Esophagus muscularis mucosa (tissue), 4 donors: Measurements from ENCODE around the gene NPAS3. TPM values are rescaled to one million over a fixed set of nuclear protein-coding genes. Genes with fewer than 3 reads are reported as not detected.

Experiments
- DNase-seq: peaks from one replicate; pipeline ENCODE4 v3.0.0-alpha.2; 2017; ENCODE audit errors: extremely low spot score
- H3K27ac ChIP-seq, 4 donors: fragments of 200-600 bp; sonication (generic); replicated peaks in 1 of 4; 1 replicate in 3 of 4; 2 replicates in 1 of 4; pipeline ENCODE4 v1.5.1; 2016 to 2019; ENCODE audit warnings: mild to moderate bottlenecking in 1 of 4
- H3K27me3 ChIP-seq, 4 donors: fragments of 200-600 bp; sonication (generic); one replicate each; pipeline versions ENCODE4 v1.5.1 to v1.6.0; 2016 to 2019
- H3K36me3 ChIP-seq, 4 donors: fragments of 200-600 bp; sonication (generic); one replicate each; pipeline ENCODE4 v1.5.1; 2016 to 2019
- H3K4me1 ChIP-seq, 4 donors: fragments of 200-600 bp; sonication (generic); one replicate each; pipeline ENCODE4 v1.5.1; 2016 to 2019
- H3K4me3 ChIP-seq, 4 donors: fragments of 200-600 bp; sonication (generic); 1 replicate in 2 of 4; 2 replicates in 2 of 4; pipeline ENCODE4 v1.5.1; 2016 to 2019; ENCODE audit warnings: mild to moderate bottlenecking in 4 of 4, moderate library complexity in 1 of 4
- H3K9me3 ChIP-seq, 4 donors: fragments of 200-600 bp; sonication (generic); 1 replicate in 3 of 4; 2 replicates in 1 of 4; pipeline ENCODE4 v1.5.1; 2016 to 2019
- CTCF ChIP-seq, 3 experiments: fragments of 200-600 bp in 2 of 3; fragments of 450-650 bp in 1 of 3; sonication (generic) in 2 of 3; IDR thresholded peaks; one replicate each; pipeline ENCODE4 v1.5.1; 2017 to 2019; ENCODE audit warnings: antibody characterized with exemption in 3 of 3, mild to moderate bottlenecking in 2 of 3, moderate library complexity in 1 of 3
- EP300 ChIP-seq: sonication (generic); formaldehyde crosslinking; IDR thresholded peaks from one replicate; pipeline ENCODE4 v1.6.1; 2017; ENCODE audit warnings: antibody characterized with exemption
- POLR2A ChIP-seq: fragments of 450-650 bp; IDR thresholded peaks from one replicate; pipeline ENCODE4 v1.6.1; 2017; ENCODE audit warnings: antibody characterized with exemption, moderate library complexity, mild to moderate bottlenecking, low read depth
- POLR2AphosphoS5 ChIP-seq, 2 donors: sonication (generic); formaldehyde crosslinking; IDR thresholded peaks; one replicate each; pipeline ENCODE4 v1.6.1; 2017; ENCODE audit warnings: antibody characterized with exemption in 2 of 2
- WGBS: methylation state at CpG from one replicate; pipeline ENCODE4 v1.1.5; 2018; 5-methylcytosine and 5-hydroxymethylcytosine counted together
- intact Hi-C: fragments of 100-400 bp; cut with DNase I; formaldehyde crosslinking; loops from one replicate; pipeline ENCODE4 v1.15.1; 2023
- total RNA-seq, 4 donors: library from RNA; depleted of rRNA; stranded (reverse); fragments of >200 nt; gene quantifications; one replicate each; pipeline versions ENCODE4 v1.1.0 to v1.2.1, GENCODE V29; 2016

NPAS3 gene
- total RNA-seq, 4 donors from 2014 or later, result 3.3 to 7.3 (median 5.8) TPM

DNA sequence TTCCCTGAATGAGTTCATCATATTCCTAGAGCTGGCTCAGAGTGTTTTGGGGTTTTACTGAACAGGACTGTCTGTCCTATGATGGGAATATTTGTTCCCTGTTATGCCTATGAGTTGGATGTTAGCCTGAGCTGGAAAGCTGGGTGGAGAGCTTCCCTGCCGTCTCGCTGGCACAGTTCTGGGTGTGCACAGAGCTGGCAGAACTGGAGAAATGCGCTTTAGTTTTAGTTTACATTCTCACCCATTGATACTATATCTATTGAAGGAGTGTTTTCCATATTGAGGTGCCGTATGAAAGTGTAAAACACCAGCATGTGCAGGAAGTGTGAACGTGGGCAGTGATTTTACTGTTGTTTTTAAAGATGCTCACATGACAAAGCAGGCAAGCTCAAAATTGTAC is 549.9 kb downstream of the NPAS3 start:
- intact Hi-C loops, result no loop called here
- Histone ChIP-seq H3K4me1 (peaks cover 0 to 3% (median 0%) of the 10 kb centered on the region in 4 donors), H3K4me3 (no peak overlapping the region), H3K9me3 (no peaks in the 10 kb centered on the region), H3K27ac (no peak overlapping the region), H3K36me3 (no peaks in the 10 kb centered on the region), H3K27me3 (no peaks in the 10 kb centered on the region)
- DNase-seq, result no peak
- no peak for TF ChIP-seq CTCF (IDR thresholded peaks at IDR 0.05)
- WGBS, result 85% methylated on average over 5 of the region's 5 CpGs

- WGBS, result 83% methylated on average over 4 of the region's 4 CpGs
- H3K4me3 ChIP-seq, result no peak overlapping the region
Observed at GRCh38 chr14:33490555-33490954, 551.9 kb downstream of the NPAS3 start.

GRCh38 chr14:33491112-33491511 is 552.4 kb downstream of the NPAS3 start:
- WGBS, result 92% methylated on average over 4 of the region's 4 CpGs
- no peak for DNase-seq

More at GRCh38 chr14:33490555-33490954, 551.9 kb downstream of the NPAS3 start:
- no peak for DNase-seq
- Histone ChIP-seq H3K36me3 (no peaks in the 10 kb centered on the region), H3K4me1 (no peaks in the 10 kb centered on the region), H3K27ac (no peak overlapping the region), H3K9me3 (no peaks in the 10 kb centered on the region), H3K27me3 (no peaks in the 10 kb centered on the region)
- intact Hi-C loops, result no loop called here
- TF ChIP-seq POLR2A (no peak), POLR2AphosphoS5 (IDR thresholded peaks at IDR 0.05) (no peak), CTCF (IDR thresholded peaks at IDR 0.05) (no peak), EP300 (no peak)

DNA sequence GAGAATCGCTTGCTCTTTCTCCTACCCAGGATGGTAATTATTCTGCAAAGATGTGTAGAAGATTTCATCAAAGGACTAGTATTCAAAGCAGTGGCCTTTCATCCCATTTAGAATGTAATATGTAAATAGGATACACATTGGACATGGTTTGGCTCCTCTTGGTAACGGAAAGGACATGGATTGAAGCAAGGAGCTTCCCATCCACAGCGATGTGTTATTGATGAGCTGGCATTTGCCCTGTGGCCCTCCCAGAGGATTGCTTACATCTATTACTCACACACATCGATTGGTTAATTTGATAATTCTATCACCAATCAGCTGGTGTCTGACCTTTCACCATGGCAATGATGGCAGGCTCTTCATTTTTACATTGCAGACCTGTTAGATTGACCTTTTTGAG is 553.8 kb downstream of the NPAS3 start:
- Histone ChIP-seq H3K27me3 (no peaks in the 10 kb centered on the region), H3K4me1 (no peaks in the 10 kb centered on the region), H3K36me3 (no peaks in the 10 kb centered on the region), H3K9me3 (no peaks in the 10 kb centered on the region), H3K27ac (no peak overlapping the region), H3K4me3 (no peak overlapping the region)
- intact Hi-C loops, result no loop called here
- WGBS, result 86% methylated on average over 4 of the region's 4 CpGs
- no peak for DNase-seq
- TF ChIP-seq EP300 (no peak), POLR2AphosphoS5 (IDR thresholded peaks at IDR 0.05) (no peak), CTCF (IDR thresholded peaks at IDR 0.05) (no peak), POLR2A (no peak)

More at GRCh38 chr14:33491112-33491511, 552.4 kb downstream of the NPAS3 start:
- Histone ChIP-seq H3K27ac (no peak overlapping the region), H3K4me3 (no peak overlapping the region), H3K36me3 (no peaks in the 10 kb centered on the region), H3K9me3 (no peaks in the 10 kb centered on the region), H3K4me1 (no peaks in the 10 kb centered on the region), H3K27me3 (no peaks in the 10 kb centered on the region)
- intact Hi-C loops, result no loop called here
- no peak for TF ChIP-seq CTCF (IDR thresholded peaks at IDR 0.05)
- no peak for TF ChIP-seq EP300
- TF ChIP-seq POLR2AphosphoS5 (IDR thresholded peaks at IDR 0.05), result no peak
- no peak for TF ChIP-seq POLR2A

DNA sequence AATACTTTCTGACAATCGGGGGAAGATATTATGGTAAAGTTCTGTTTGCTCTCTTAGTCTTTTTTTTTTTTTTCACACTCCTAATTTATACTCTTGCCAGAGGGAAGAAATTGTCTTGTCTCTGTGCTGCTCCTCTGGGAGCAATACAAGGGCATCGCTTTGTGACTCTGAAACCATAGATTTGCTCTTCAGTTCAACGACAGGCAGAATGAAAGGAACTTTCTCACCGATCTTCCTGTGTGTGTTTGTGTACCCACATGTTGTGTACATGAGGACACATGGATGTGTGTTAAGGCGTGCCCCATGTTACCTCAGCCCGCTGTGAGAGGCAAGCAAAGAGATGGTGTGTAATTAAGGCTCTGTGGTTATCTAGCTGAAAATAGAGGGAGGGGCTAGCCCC is 554.6 kb downstream of the NPAS3 start:
- Histone ChIP-seq H3K4me1 (no peaks in the 10 kb centered on the region), H3K27ac (no peak overlapping the region), H3K9me3 (no peaks in the 10 kb centered on the region), H3K36me3 (no peaks in the 10 kb centered on the region), H3K4me3 (no peak overlapping the region), H3K27me3 (no peaks in the 10 kb centered on the region)
- no peak for DNase-seq
- 77% methylated on average over 6 of the region's 6 CpGs for WGBS
- no peak for TF ChIP-seq CTCF (IDR thresholded peaks at IDR 0.05)
- no peak for TF ChIP-seq POLR2AphosphoS5 (IDR thresholded peaks at IDR 0.05)
- no peak for TF ChIP-seq EP300
- no peak for TF ChIP-seq POLR2A
- intact Hi-C loops, result no loop called here
